Mesodermal cell (in vitro differentiated cells): ENCODE measurements around the gene TCP1. TPM values are rescaled to one million over a fixed set of nuclear protein-coding genes. Genes with fewer than 3 reads are reported as not detected.
A peak's percentile ranks its signal among the peaks of the same experiment; 100 is the strongest.

Experiments
- H3K27ac ChIP-seq: 2 replicates; pipeline ENCODE4 v1.7.0; 2013; ENCODE audit warnings: mild to moderate bottlenecking, low read depth, low read length, moderate library complexity; ENCODE audit not compliant: severe bottlenecking
- H3K36me3 ChIP-seq: 2 replicates; pipeline ENCODE4 v1.7.1; 2013; ENCODE audit warnings: mild to moderate bottlenecking, low read length, moderate library complexity; ENCODE audit not compliant: control insufficient read depth, insufficient read depth
- H3K4me1 ChIP-seq: one replicate; pipeline ENCODE4 v1.7.1; 2013; ENCODE audit warnings: mild to moderate bottlenecking, low read length; ENCODE audit not compliant: insufficient read depth, control insufficient read depth, poor library complexity, severe bottlenecking
- H3K4me3 ChIP-seq: 2 replicates; pipeline ENCODE4 v1.7.0; 2013; ENCODE audit warnings: low read length, control low read depth, mild to moderate bottlenecking; ENCODE audit not compliant: insufficient read depth, poor library complexity, severe bottlenecking; ENCODE audit errors: extremely low read depth
- H3K9me3 ChIP-seq: 2 replicates; pipeline ENCODE4 v1.7.1; 2013; ENCODE audit warnings: mild to moderate bottlenecking, low read length, moderate library complexity; ENCODE audit not compliant: control insufficient read depth
- WGBS, 2 experiments: methylation state at CpG; one replicate each; pipeline ENCODE4 v1.1.5; 2013; ENCODE audit warnings: missing lambda C conversion rate in 2 of 2; ENCODE audit not compliant: insufficient coverage in 2 of 2; 5-methylcytosine and 5-hydroxymethylcytosine counted together
- polyA plus RNA-seq, 2 experiments: library from polyadenylated mRNA; stranded (reverse); fragments of 50-300 nt; gene quantifications; one replicate each; pipeline ENCODE4 v1.2.3, GENCODE V29; 2013

Gene TCP1
- polyA plus RNA-seq (2013, experiment 1 of 2) = 233 TPM
- 220 TPM for polyA plus RNA-seq (2013, experiment 2 of 2)

DNA sequence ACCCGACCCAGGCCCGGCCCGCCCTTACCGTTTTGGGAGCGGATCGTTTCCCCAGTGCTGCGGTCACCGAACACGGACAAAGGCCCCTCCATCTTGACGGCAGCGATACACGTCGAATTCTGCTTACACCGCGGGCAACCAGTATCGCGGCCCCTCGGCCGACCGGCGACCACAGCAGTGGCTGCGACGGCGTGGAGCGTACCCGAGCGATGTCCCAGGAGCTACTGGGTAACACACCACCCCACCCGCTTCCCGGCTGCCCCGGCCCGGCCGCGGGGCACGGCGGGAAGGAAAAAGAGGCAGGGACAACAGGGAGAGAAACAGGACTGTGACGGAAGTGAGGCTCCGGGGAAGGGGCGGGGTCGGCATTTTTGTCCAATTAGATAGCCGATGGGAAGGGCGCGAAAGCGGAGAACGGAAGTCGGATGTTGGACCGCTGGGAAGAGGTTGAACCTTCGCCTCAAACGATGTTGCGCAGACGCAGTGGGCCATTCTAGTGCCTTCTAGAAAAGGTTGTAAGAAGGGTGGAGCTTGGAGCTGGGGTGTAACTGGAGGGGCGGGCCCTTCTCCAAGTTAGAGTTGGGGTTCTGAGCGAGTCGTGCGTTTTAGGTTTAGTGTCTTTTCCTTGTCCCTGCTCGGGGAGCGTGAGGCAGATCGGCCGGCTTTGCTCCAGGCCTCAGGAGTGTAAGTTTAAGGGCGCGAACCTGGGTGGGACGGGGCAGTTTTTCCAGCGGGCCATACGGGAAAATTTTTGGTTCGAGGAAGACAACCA is at the start of gene TCP1:
TSS of gene TCP1 (minus strand) at position 226 of the 772 bp plus-strand sequence. CDS start at position 92, 134 bp downstream.
- WGBS, 2 experiments = 1% methylated on average over 35 to 53 of the region's 64 CpGs
- Histone ChIP-seq H3K27ac (peak within 1 kb of the TSS; percentile 96), H3K4me3 (peak within 1 kb of the TSS; percentile 99), H3K4me1 (peaks cover 5% of the 10 kb centered on the region), H3K9me3 (no peaks in the 10 kb centered on the region), H3K36me3 (peaks cover 59% of the 10 kb centered on the region)

DNA sequence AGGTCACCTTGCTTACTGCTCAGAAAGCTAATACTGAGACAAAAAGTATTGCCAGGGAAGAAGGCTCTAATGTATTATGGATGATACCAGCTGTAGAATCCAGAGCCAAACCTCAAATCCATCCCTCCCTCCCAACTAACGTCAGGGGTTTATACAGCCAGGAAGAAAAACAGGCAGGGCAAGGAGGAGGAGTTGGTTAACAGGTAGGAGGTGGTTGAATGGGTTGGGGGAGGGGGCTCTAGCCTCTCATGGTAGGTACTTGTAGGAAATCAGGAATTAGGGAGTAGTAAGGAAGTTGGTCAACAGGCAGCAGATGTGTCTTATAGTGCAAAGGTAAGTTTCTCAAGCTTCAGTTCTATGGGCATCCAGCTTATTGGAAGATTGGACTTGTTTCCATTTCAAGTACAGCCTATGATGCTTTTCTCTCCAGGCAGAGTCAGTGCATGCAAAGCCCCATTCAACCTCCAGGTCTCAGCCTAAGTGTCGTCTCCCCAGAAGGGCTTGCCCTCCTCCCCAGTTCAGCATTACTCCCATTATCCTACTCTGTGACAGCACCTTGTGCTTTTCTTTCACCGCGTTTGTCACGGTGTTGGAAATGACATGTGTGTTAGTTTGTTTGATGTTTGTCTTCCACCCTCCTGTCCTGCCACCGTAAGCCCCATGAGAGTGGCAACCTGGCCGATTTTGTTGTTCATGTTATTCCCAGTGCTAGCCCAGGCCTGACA is 48.8 kb upstream of the TCP1 start:
- Histone ChIP-seq H3K9me3 (no peaks in the 10 kb centered on the region), H3K36me3 (no peaks in the 10 kb centered on the region), H3K4me3 (no peak overlapping the region), H3K4me1 (no peaks in the 10 kb centered on the region), H3K27ac (no peak overlapping the region)
- WGBS, 2 experiments = 80 to 86% methylated on average over 3 to 6 of the region's 7 CpGs

DNA sequence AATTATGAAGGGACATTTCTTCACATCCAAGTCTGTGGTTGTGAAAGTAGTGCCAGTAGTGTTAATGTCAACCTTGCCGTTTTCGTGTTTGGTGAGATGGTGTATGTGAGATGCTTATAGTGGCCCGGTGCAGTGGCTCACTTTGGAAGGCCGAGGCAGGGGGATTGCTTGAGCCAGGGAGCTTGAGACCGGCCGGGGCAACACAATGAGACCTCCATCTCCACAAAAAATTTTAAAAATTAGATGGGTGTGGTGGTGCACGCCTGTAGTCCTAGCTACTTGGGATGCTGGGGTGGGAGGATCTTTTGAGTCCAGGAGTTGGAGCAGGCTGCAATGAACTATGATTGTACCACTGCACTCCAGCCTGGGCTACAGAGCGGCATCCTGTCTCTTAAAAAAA is 48.1 kb upstream of the TCP1 start:
- Histone ChIP-seq H3K36me3 (no peaks in the 10 kb centered on the region), H3K4me1 (no peaks in the 10 kb centered on the region), H3K27ac (no peak overlapping the region), H3K4me3 (no peak overlapping the region), H3K9me3 (no peaks in the 10 kb centered on the region)
- WGBS, 2 experiments = 80 to 100% methylated on average over 1 of the region's 8 CpGs

DNA sequence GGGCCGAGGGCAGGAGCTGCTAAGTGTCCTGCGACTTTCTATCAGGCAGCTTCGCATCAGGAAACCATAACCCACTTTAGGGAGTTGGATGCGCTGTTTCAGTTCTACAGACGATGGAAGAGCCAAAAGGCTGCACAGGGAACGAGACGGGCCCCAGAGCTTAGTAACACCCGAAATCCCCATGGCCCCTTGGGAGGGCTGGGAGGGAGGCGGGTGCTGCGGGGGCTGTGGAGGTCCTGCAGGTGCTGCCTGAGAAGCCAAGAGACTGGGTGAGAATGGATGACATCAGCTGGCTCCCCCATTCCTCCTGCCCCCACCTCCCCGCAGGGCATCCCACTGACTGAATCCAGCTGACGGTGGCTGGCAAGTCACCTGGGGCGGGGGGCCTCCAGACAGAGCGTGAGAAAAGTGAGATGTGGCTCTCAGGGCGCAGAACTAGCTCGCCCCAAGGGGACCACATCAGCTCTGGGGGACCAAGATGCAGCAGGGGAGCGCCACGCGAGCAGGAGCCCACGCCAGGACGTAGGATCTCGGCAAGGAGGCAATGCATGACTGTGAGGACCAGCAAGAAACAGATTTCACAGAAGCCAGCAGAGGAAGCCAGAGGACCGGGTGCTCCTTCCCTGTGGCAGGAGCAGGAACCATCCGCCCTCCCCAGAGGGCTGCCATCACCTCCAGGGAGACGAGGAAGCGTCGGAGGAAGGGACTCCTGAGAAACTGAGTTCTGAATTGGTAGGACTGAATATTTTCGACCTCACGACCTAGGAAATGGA is 47.5 kb upstream of the TCP1 start:
- H3K4me3 ChIP-seq = no peak overlapping the region
- H3K9me3 ChIP-seq = no peaks in the 10 kb centered on the region
- no peak overlapping the region for H3K27ac ChIP-seq
- WGBS, 2 experiments = 94 to 95% methylated on average over 23 to 28 of the region's 29 CpGs
- no peaks in the 10 kb centered on the region for H3K4me1 ChIP-seq
- no peaks in the 10 kb centered on the region for H3K36me3 ChIP-seq

- peaks cover 3% of the 10 kb centered on the region for H3K4me1 ChIP-seq
- no peaks in the 10 kb centered on the region for H3K9me3 ChIP-seq
- H3K27ac ChIP-seq = no peak overlapping the region
- WGBS, 2 experiments = 60 to 100% methylated on average over 1 to 2 of the region's 5 CpGs
- H3K36me3 ChIP-seq = no peaks in the 10 kb centered on the region
- no peak overlapping the region for H3K4me3 ChIP-seq
Measured at GRCh38 chr6:159833997-159834603, 44.7 kb upstream of the TCP1 start.

- H3K4me3 ChIP-seq = no peak overlapping the region
- no peaks in the 10 kb centered on the region for H3K9me3 ChIP-seq
- 100% methylated on average over 2 of the region's 2 CpGs for WGBS, 2 experiments
- no peaks in the 10 kb centered on the region for H3K36me3 ChIP-seq
- no peak overlapping the region for H3K27ac ChIP-seq
- H3K4me1 ChIP-seq = peaks cover 3% of the 10 kb centered on the region
Measured at GRCh38 chr6:159833556-159833955, 44.2 kb upstream of the TCP1 start.

- no peak overlapping the region for H3K4me3 ChIP-seq
- 83% methylated on average over 3 of the region's 4 CpGs; no CpG with 5 or more reads in 1 of the 2 experiments for whole genome bisulfite sequencing, 2 experiments
- no peaks in the 10 kb centered on the region for H3K9me3 ChIP-seq
- no peak overlapping the region for H3K27ac ChIP-seq
- no peaks in the 10 kb centered on the region for H3K36me3 ChIP-seq
- peaks cover 3% of the 10 kb centered on the region for H3K4me1 ChIP-seq
Measured at GRCh38 chr6:159832946-159833345, 43.5 kb upstream of the TCP1 start.

- no peaks in the 10 kb centered on the region for H3K36me3 ChIP-seq
- H3K4me3 ChIP-seq = no peak overlapping the region
- 90 to 91% methylated on average over 4 of the region's 4 CpGs for WGBS, 2 experiments
Measured at GRCh38 chr6:159831373-159831679, 41.9 kb upstream of the TCP1 start.

DNA sequence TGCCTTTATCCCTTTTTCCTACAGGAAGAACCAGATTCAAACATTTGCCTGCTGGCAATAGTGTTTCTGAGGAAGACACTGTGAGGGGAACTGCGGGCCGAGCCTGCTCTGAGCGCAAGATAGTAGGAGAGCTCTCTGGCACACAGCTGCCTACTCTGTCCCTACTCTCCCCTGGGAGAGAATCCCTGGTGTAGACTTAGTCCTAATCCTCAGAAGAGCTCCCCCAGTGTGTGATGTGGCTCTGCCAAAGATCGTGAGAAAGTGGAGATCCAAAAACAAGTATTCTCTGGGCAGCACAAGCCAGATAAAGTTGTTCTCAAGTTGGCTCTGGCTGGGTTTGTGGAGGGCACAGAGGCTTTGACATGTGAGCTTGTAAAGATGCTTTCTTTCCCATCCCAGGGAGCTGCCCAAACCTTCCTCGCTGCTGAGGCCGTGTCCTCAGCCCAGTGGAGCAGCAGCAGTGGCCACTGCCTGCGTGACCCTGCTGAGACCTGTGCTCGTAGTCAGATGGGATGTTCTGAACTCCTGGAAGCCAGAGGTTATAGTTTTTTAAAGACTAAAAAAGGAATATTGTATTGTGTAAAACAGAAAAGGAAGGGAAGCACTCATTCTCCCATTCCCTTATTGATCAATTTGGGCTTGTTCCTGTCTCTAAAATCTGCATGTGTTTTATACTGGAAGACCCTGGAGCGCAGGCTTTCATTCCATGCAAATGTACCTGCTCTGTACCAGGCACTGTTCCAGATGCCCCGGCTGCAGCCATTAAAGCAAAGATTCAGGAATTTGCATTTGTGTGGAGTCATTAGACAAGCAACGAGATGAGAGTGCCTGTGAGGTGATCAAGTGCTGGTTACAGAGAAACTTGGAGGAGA is 41.3 kb upstream of the TCP1 start:
- Histone ChIP-seq H3K4me3 (no peak overlapping the region), H3K36me3 (no peaks in the 10 kb centered on the region), H3K4me1 (peaks cover 3% of the 10 kb centered on the region), H3K9me3 (no peaks in the 10 kb centered on the region), H3K27ac (no peak overlapping the region)
- WGBS, 2 experiments = 83 to 84% methylated on average over 7 to 9 of the region's 11 CpGs

More at GRCh38 chr6:159831373-159831679, 41.9 kb upstream of the TCP1 start:
- Histone ChIP-seq H3K27ac (no peak overlapping the region), H3K4me1 (peaks cover 3% of the 10 kb centered on the region), H3K9me3 (no peaks in the 10 kb centered on the region)

DNA sequence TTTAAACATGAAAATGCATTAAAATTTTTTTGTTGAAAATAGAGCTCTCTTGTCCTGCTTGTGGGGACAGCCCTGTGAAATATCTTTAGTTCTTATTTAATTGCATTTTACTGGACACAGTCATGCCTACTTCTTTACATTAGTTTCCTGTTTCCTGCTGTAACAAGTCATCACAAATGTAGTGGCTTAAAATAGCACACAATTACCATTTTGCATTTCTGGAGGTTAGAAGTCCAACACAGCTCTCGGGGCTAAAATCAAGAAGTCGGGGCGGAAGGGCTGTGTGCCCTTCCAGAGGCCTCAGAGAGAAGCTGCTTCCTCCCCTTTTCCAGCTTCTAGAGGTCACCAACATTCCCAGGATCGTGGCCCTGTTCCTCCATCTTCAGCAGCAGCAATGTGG is 40.1 kb upstream of the TCP1 start:
- H3K4me3 ChIP-seq = no peak overlapping the region

More for the DNA sequence above, 40.1 kb upstream of the TCP1 start:
- peaks cover 3% of the 10 kb centered on the region for H3K4me1 ChIP-seq
- H3K9me3 ChIP-seq = no peaks in the 10 kb centered on the region
- H3K27ac ChIP-seq = no peak overlapping the region
- no peaks in the 10 kb centered on the region for H3K36me3 ChIP-seq
- 96 to 97% methylated on average over 3 to 4 of the region's 4 CpGs for WGBS, 2 experiments
